DMS 273 (cell line): ENCODE data around the gene EEF2KMT.
"Not testable (repeated sequence)": the region's sequence is repeated elsewhere in the genome, so short reads cannot be mapped to it uniquely, and the experiment has no call there.

Experiments used
- DNase-seq: peaks from one replicate; lab custom pipeline; 2025; ENCODE audit not compliant: unreplicated experiment; lab: John Stamatoyannopoulos, UW

The EEF2KMT gene, protein sequence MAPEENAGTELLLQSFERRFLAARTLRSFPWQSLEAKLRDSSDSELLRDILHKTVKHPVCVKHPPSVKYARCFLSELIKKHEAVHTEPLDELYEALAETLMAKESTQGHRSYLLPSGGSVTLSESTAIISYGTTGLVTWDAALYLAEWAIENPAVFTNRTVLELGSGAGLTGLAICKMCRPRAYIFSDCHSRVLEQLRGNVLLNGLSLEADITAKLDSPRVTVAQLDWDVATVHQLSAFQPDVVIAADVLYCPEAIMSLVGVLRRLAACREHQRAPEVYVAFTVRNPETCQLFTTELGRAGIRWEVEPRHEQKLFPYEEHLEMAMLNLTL

DNA sequence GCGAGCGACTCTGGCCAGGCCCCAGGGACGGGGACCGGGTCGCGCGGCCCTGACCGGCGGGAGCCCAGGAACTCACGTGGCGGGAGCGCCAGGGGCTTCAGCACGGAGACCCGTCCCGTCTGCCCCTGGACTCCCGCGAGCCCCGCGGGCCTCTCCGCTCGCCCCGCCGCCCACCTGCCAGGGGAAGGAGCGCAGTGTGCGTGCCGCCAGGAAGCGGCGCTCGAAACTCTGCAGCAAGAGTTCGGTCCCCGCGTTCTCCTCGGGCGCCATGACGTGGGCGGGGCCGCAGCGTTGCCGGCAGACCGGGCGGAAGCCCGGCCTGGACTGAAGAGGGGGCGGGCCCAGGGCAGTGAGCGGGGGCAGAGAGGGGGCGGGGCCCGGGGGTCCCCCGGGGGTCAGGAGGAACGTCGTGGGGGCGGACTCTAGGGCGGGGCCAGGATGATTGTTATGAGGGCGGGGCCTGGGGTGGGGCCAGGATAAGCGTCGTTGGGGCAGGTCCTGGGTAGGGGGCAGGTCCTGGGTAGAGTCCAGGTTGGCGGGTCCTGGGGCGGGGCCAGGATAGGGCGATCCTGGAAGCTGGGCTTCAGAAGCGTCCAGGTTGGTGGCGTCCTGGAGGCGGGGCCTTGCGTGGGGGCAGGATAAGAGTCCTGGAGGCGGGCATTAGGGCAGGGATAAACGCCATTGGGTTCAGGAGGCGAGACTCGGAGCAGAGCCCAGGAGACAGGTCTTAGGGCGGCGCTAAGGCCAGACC is at the start of gene EEF2KMT:
Gene EEF2KMT (minus strand): TSS at position 326 of the 751 bp plus-strand sequence. CDS start 56 bp downstream, at position 270.
- DNase-seq = peak; percentile 99

GRCh38 chr16:5144621-5144956 is 47.0 kb upstream of the EEF2KMT start:
- DNase-seq = not testable (repeated sequence)

GRCh38 chr16:5143761-5144620 is 46.4 kb upstream of the EEF2KMT start:
- no peak for DNase-seq

DNA sequence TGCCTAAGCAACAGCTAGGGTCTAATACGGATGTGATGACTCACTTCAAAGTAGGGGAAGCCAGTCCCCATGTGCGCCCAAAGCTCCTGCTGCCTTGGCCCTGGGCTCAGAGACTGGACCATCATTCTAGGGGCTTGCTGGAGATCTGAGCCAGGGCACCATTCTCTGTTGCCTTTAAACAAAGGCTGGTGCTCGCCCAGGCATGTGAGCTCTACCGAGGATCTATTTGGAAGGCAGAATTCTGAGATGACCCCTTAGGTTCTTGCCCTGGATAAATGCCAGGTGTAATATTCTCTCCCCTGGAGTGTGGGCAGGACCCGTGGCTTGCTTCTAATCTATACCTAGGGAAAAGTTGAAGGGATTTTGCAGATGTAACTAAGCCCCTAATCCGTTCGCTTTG is 42.6 kb upstream of the EEF2KMT start:
- not testable (repeated sequence) for DNase-seq

GRCh38 chr16:5134739-5135452 is 37.3 kb upstream of the EEF2KMT start:
- DNase-seq = not testable (repeated sequence)

DNA sequence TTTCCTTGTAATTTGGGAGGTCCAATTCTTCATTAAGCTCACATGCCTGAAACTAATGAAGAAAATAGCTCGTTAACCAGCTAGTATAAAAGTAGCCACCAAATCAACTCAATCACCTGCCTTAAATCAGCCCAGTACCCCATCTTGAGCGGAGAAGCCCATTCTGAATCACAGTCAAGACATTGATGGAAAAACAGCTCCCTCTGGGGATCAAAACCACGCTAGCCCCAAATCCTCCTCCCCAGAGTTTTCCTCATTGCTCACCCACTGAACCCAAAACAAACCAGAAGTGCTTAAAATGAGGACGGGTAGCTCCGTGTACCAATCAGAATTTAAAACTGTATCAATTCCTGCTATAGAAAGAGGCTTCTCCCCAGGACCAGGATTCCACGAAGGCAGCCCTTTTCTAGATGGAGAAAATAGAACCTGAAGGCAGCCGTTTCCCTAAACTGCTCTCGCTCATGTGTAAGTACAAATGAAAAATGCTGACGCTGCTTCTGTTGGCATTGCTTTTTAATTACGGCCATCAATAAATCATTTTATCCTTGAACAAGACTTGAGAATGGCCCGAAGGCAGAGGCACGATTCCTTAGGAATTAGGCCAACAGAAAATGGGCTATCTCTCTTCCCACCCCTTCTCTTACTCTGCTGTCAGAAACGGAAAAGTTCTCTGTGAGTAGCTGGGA is 35.5 kb upstream of the EEF2KMT start:
- peak; percentile 31 for DNase-seq

GRCh38 chr16:5131467-5132004 is 33.9 kb upstream of the EEF2KMT start:
- DNase-seq = not testable (repeated sequence)

GRCh38 chr16:5117300-5118087 is 19.9 kb upstream of the EEF2KMT start:
- peak; percentile 86 for DNase-seq

DNA sequence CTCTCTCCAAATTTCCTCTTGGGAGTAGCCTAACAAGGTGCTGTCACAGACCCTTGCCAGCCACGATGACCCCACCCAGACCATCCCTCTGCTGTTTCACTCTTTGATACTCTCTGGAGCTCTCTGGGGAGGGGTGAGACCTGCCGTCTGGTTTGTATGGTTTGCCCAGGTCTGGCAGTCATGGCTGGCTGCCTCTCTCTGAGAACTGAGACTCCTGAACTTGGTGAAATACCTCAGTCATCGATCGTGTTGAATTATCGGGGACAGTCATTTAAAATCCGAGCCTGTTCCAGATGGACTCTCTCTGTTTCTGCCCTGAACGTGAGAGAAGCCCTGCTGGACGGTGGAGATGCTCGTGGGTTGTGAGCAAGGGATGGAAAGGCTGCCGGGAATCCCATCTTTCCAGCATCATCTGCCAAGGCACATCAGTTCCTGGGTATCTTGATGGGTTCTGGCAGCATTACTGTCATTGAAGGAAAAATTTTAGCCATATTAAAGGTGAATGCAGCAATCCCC is 19.2 kb upstream of the EEF2KMT start:
- not testable (repeated sequence) for DNase-seq

DNA sequence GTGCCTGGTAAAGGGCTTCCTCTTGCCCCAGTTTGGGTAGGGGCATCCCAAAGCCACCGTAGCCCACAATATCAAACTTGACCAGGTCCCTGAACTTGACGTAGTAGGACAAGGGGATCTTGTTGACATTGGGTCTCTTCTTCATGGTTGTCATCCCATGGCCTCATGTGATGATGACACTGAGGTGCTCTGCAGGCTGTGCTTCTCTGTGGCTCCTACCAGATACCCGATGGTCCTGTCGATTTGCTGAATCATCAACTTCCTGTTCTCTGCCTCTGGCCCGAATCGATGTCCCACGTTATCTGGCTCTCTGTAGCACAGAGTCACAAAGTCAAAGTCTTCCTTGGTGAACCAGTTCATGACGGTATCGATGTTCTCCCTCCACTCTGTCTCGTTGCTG is 13.3 kb upstream of the EEF2KMT start:
- not testable (repeated sequence) for DNase-seq

- no peak for DNase-seq
Observed at GRCh38 chr16:5108505-5109158, 11.0 kb upstream of the EEF2KMT start.

- not testable (repeated sequence) for DNase-seq
Observed at GRCh38 chr16:5105039-5105438, 7.4 kb upstream of the EEF2KMT start.

GRCh38 chr16:5103296-5104032 is 5.9 kb upstream of the EEF2KMT start:
- peak; percentile 58 for DNase-seq

DNA sequence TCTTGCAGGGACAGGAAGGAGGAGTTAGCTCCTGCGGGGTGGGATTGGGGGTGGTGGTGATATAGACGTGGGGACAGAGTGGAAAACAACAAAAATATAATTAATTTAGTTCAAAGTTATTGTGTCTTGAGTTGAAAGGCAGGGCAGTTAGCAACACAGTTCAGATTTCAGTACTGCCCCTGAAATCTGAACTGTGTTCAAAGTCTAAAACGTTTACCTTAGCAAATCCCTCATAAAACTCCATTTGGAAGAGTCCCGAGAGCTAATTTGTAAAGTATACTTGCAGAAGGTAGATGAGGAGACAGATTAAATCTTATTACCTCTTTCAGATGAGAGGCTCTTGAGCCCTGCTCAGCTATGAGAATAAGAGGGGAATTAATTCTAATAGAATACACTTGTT is 1.6 kb upstream of the EEF2KMT start:
- DNase-seq = not testable (repeated sequence)

GRCh38 chr16:5098221-5099159 is 895 bp upstream of the EEF2KMT start:
- peak; percentile 73 for DNase-seq

DNA sequence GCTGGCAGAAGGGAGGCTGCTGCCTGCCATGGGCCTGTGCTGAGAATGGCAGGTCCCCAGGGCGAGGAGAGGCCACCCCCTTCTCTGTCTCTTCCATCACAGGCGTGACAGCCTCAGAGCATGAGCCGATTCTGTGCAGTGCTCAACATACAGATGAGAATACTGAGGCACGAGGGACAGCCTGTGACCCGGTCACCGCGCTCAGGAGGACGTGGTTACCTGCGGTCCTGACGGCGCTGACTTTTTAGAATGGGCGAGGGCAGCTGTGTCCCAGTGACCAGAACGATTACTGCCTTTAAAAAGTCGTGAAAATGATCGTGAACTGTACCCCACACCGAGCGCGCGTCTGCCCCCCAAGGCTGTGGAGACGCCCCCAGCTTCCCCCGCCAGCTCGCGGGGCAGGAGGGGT is 530 bp downstream of the EEF2KMT start:
- DNase-seq = peak; percentile 73
